Suppressor macrophage treated with lipopolysaccharide for 1 hour (primary cell): ENCODE measurements around the gene CT45A5.
"Not testable (repeated sequence)": the region's sequence is repeated elsewhere in the genome, so short reads cannot be mapped to it uniquely, and the experiment has no call there.

Experiments
- DNase-seq, 3 donors: peaks; one replicate each; pipeline ENCODE4 v3.0.0-alpha.2; 2020 to 2022

Gene CT45A5

GRCh38 chrX:135785403-135785802 is at the start of gene CT45A5:
Gene CT45A5, minus strand, starts transcription at chrX:135785503. Its CDS starts 3,774 bp downstream, at chrX:135781729.
- not testable (repeated sequence) for DNase-seq

- DNase-seq, result not testable (repeated sequence)
Measured at GRCh38 chrX:135819912-135820311, 34.6 kb upstream of the CT45A5 start, which contains the start of gene CT45A2. Gene CT45A2, minus strand, starts transcription at chrX:135820012. Its CDS starts 3,747 bp downstream, at chrX:135816265.

GRCh38 chrX:135802687-135803086 is 17.4 kb upstream of the CT45A5 start, which contains the start of gene CT45A6:
Gene CT45A6, minus strand, starts transcription at chrX:135802787. Its CDS starts 3,794 bp downstream, at chrX:135798993.
- DNase-seq, result not testable (repeated sequence)

- DNase-seq, result not testable (repeated sequence)
Measured at GRCh38 chrX:135768091-135768490, 17.2 kb downstream of the CT45A5 start, which contains the start of gene CT45A3. Gene CT45A3, minus strand, starts transcription at chrX:135768191. Its CDS starts 3,747 bp downstream, at chrX:135764444.

GRCh38 chrX:135744739-135745138 is 40.6 kb downstream of the CT45A5 start:
- not testable (repeated sequence) for DNase-seq

- DNase-seq, result no peak
Measured at GRCh38 chrX:135741192-135741715, 44.0 kb downstream of the CT45A5 start.

GRCh38 chrX:135740681-135741149 is 44.6 kb downstream of the CT45A5 start:
- peak; percentile 48 to 80 (median 69) for DNase-seq

- DNase-seq, result peak in 2 of 3 donors; percentile 1 to 17
Measured at GRCh38 chrX:135737366-135738071, 47.8 kb downstream of the CT45A5 start.

- DNase-seq, result not testable (repeated sequence)
Measured at GRCh38 chrX:135734666-135735065, 50.6 kb downstream of the CT45A5 start.
